SK-N-SH (cell line): ENCODE measurements around the gene STT3A.

Experiments used
- EP300 ChIP-seq, 2 experiments: IDR thresholded peaks; 2 replicates each; pipeline versions ENCODE4 v1.4.0 to v1.6.1; 2012; ENCODE audit warnings: borderline replicate concordance in 1 of 2, low read depth in 1 of 2, low read length in 1 of 2
- GABPA ChIP-seq: IDR thresholded peaks from 2 replicates; pipeline ENCODE4 v1.4.0; 2012; ENCODE audit warnings: low read depth, mild to moderate bottlenecking
- MXI1 ChIP-seq: IDR thresholded peaks from 2 replicates; pipeline ENCODE4 v1.6.1; 2012; ENCODE audit warnings: mild to moderate bottlenecking, low read depth, low read length, improper control_type of control experiment
- RAD21 ChIP-seq: IDR thresholded peaks from 2 replicates; pipeline ENCODE4 v1.6.1; 2012; ENCODE audit warnings: mild to moderate bottlenecking, low read length
- RCOR1 ChIP-seq: fragments of 150-350 bp; IDR thresholded peaks from 2 replicates; pipeline ENCODE4 v1.6.1; 2017; ENCODE audit warnings: antibody characterized with exemption, low read length
- SIN3A ChIP-seq: IDR thresholded peaks from 2 replicates; pipeline ENCODE4 v1.6.1; 2012; ENCODE audit warnings: low read depth, mild to moderate bottlenecking, low read length, moderate library complexity, borderline replicate concordance
- TAF1 ChIP-seq: IDR thresholded peaks from 2 replicates; pipeline ENCODE4 v1.6.1; 2012; ENCODE audit warnings: low read depth, mild to moderate bottlenecking, low read length, moderate library complexity, borderline replicate concordance
- TEAD4 ChIP-seq: IDR thresholded peaks from 2 replicates; pipeline ENCODE4 v1.4.0; 2012; ENCODE audit warnings: mild to moderate bottlenecking, borderline replicate concordance; ENCODE audit not compliant: insufficient read depth
- YY1 ChIP-seq: IDR thresholded peaks from 2 replicates; pipeline ENCODE4 v1.4.0; 2012; ENCODE audit warnings: low read depth, mild to moderate bottlenecking
- TF ChIP-seq, protein P1 (sequence below): fragments of 200-600 bp; sonication (generic); IDR thresholded peaks from 2 replicates; pipeline ENCODE4 v1.6.1; 2017; ENCODE audit warnings: antibody characterized with exemption, mild to moderate bottlenecking, moderate library complexity
- TF ChIP-seq, protein P2 (sequence below): IDR thresholded peaks from 2 replicates; pipeline ENCODE4 v1.4.0; 2012; ENCODE audit warnings: low read depth
- TF ChIP-seq, protein P3 (sequence below): IDR thresholded peaks from 2 replicates; pipeline ENCODE4; 2012

DNA sequence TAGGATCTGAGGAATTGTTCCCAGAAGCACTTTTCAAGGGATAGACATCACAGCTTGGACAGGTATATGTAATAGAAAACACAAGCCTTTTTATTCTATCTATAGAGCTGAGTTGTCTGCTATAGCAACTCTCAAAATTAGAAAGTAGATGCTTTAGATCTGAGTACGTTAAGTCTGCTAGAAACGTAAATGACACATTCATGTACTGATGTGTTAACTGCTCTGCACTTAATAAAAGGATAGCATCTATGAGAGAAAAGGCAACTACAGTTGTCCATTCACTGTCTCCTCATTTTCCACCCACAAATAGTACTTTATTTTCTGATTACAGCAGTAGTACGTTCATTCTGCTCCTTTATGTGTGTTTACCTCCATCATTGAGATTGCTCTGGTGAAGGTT lies 6.0 kb upstream of the STT3A start:
- no peak for TF ChIP-seq SIN3A
- TF ChIP-seq, protein P1, sequence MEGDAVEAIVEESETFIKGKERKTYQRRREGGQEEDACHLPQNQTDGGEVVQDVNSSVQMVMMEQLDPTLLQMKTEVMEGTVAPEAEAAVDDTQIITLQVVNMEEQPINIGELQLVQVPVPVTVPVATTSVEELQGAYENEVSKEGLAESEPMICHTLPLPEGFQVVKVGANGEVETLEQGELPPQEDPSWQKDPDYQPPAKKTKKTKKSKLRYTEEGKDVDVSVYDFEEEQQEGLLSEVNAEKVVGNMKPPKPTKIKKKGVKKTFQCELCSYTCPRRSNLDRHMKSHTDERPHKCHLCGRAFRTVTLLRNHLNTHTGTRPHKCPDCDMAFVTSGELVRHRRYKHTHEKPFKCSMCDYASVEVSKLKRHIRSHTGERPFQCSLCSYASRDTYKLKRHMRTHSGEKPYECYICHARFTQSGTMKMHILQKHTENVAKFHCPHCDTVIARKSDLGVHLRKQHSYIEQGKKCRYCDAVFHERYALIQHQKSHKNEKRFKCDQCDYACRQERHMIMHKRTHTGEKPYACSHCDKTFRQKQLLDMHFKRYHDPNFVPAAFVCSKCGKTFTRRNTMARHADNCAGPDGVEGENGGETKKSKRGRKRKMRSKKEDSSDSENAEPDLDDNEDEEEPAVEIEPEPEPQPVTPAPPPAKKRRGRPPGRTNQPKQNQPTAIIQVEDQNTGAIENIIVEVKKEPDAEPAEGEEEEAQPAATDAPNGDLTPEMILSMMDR, result no peak
- TF ChIP-seq EP300 (IDR thresholded peaks at IDR 0.05; ENCODE audit: borderline replicate concordance in 1 of 2, low read depth in 1 of 2, low read length in 1 of 2), result no peak
- no peak for TF ChIP-seq TEAD4
- TF ChIP-seq RCOR1, result no peak
- TF ChIP-seq MXI1, result no peak
- TF ChIP-seq YY1, result no peak
- TF ChIP-seq, protein P2, sequence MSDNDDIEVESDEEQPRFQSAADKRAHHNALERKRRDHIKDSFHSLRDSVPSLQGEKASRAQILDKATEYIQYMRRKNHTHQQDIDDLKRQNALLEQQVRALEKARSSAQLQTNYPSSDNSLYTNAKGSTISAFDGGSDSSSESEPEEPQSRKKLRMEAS, result no peak
- TF ChIP-seq RAD21, result no peak
- TF ChIP-seq, protein P3, sequence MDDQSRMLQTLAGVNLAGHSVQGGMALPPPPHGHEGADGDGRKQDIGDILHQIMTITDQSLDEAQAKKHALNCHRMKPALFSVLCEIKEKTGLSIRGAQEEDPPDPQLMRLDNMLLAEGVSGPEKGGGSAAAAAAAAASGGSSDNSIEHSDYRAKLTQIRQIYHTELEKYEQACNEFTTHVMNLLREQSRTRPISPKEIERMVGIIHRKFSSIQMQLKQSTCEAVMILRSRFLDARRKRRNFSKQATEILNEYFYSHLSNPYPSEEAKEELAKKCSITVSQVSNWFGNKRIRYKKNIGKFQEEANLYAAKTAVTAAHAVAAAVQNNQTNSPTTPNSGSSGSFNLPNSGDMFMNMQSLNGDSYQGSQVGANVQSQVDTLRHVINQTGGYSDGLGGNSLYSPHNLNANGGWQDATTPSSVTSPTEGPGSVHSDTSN, result no peak
- TF ChIP-seq GABPA, result no peak
- no peak for TF ChIP-seq TAF1
